ENCODE data around the gene ENTHD1.

The ENTHD1 gene

GRCh38 chr22:39728236-39728860, 165.2 kb downstream of the ENTHD1 start:
- no peak for DNase-seq

GRCh38 chr22:39727541-39727940, 166.0 kb downstream of the ENTHD1 start:
- no peak for DNase-seq

GRCh38 chr22:39725351-39726035, 168.1 kb downstream of the ENTHD1 start:
- DNase-seq = no peak

- DNase-seq = no peak
Observed at GRCh38 chr22:39724857-39725256, 168.7 kb downstream of the ENTHD1 start.

- DNase-seq = no peak
Observed at GRCh38 chr22:39724390-39724789, 169.2 kb downstream of the ENTHD1 start.

- no peak for DNase-seq
Observed at GRCh38 chr22:39723899-39724351, 169.6 kb downstream of the ENTHD1 start.

- DNase-seq = no peak
Observed at GRCh38 chr22:39723463-39723862, 170.1 kb downstream of the ENTHD1 start.

GRCh38 chr22:39722501-39722900, 171.1 kb downstream of the ENTHD1 start:
- no peak for DNase-seq

- DNase-seq = no peak
Observed at GRCh38 chr22:39722032-39722325, 171.6 kb downstream of the ENTHD1 start.

- DNase-seq = no peak
Observed at GRCh38 chr22:39721206-39722031, 172.1 kb downstream of the ENTHD1 start.

- DNase-seq = no peak
Observed at GRCh38 chr22:39719559-39720450, 173.8 kb downstream of the ENTHD1 start.

- no peak for DNase-seq
Observed at GRCh38 chr22:39718921-39719475, 174.6 kb downstream of the ENTHD1 start.

- no peak for DNase-seq
Observed at GRCh38 chr22:39718206-39718605, 175.4 kb downstream of the ENTHD1 start.

- no peak for DNase-seq
Observed at GRCh38 chr22:39717099-39717498, 176.5 kb downstream of the ENTHD1 start.

- DNase-seq = no peak
Observed at GRCh38 chr22:39716534-39716933, 177.0 kb downstream of the ENTHD1 start.

- DNase-seq = no peak
Observed at GRCh38 chr22:39715778-39716495, 177.6 kb downstream of the ENTHD1 start.

- no peak for DNase-seq
Observed at GRCh38 chr22:39714321-39714720, 179.2 kb downstream of the ENTHD1 start.

- DNase-seq = no peak
Observed at GRCh38 chr22:39713799-39714290, 179.7 kb downstream of the ENTHD1 start.

GRCh38 chr22:39712751-39713525, 180.6 kb downstream of the ENTHD1 start:
- no peak for DNase-seq

- DNase-seq = no peak
Observed at GRCh38 chr22:39712081-39712480, 181.5 kb downstream of the ENTHD1 start.

All from activated gamma-delta T cell (primary cell).